ENCODE results near the gene AP3B1. TPM values are rescaled to one million over a fixed set of nuclear protein-coding genes. Genes with fewer than 3 reads are reported as not detected.
A peak's percentile ranks its signal among the peaks of the same experiment; 100 is the strongest.

Gene AP3B1
- total RNA-seq, 1 experiment from 2014 or later, result 41.8 TPM

DNA sequence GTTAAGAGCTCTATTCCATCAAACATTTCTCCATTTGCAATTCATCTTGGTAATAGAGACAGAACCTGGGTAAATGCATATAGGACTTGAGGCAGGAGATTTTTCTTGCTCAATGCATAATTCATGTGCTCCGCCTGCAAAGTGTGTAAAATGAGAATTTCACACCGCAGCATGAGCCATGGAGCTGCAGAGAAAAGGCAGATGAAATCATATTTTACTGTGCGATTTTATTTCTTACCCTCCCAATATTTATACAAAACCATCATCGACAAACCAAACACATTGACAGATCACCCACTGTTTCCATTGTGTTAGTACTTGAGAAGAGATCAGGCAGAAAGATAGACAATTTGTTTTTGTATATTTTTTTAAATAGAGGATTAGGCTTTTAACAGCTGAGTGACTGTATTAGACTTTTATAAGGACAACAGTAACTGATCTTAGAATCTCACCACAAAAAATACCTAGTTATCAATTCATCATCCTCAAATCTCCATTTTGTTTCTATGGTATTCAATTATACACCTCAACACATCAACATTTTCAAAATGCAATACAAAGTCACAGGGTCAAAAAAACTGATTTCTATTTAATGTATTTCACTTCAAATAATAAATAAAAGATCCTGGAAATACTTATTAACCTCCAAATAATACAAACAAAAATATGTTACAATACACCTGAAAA lies 191.1 kb downstream of the AP3B1 start:
- Mint-ChIP-seq H3K9me3 (peaks cover 6 to 11% of the 10 kb centered on the region in 2 experiments; a peak in 4 of 5 replicates), H3K36me3 (ENCODE audit: insufficient read depth in 1 of 3, low read depth in 3 of 3) (peaks cover 22 to 31% (median 23%) of the 10 kb centered on the region in 3 experiments), H3K4me1 (peaks cover 0 to 4% of the 10 kb centered on the region in 2 experiments; a peak in 1 of 4 replicates), H3K27me3 (ENCODE audit: low read depth) (no peaks in the 10 kb centered on the region), H3K27ac (peak overlapping the region in 1 of 3 experiments; percentile 50; a peak in 1 of 7 replicates), H3K4me3 (no peak overlapping the region)
- H2BK120ac ChIP-seq (ENCODE audit: low read depth, low read length, poor library complexity, severe bottlenecking), result no peak overlapping the region
- no peak overlapping the region for H3K4ac ChIP-seq (ENCODE audit: low read depth, low read length)
- H3K79me1 ChIP-seq (ENCODE audit: insufficient read depth, low read depth, low read length, poor library complexity, severe bottlenecking), result no peaks in the 10 kb centered on the region
- H2AFZ ChIP-seq (ENCODE audit: low read length), result no peak overlapping the region
- H3T11ph ChIP-seq (ENCODE audit: low read length), result no peak overlapping the region
- no peak overlapping the region for H2BK15ac ChIP-seq (ENCODE audit: low read depth, low read length)
- H2BK12ac ChIP-seq (ENCODE audit: insufficient read length, low read depth, low read length), result no peak overlapping the region
- H3K79me2 ChIP-seq (ENCODE audit: insufficient read depth, low read length), result no peaks in the 10 kb centered on the region
- H4K8ac ChIP-seq (replicated peaks; ENCODE audit: insufficient read length, low read depth, low read length), result no peak overlapping the region
- no peak overlapping the region for H2AK5ac ChIP-seq (ENCODE audit: insufficient read length, low read length)
- no peaks in the 10 kb centered on the region for H4K20me1 ChIP-seq (ENCODE audit: control insufficient read depth, insufficient read depth, insufficient read length)
- no peaks in the 10 kb centered on the region for H3K27me3 ChIP-seq (ENCODE audit: insufficient read depth, low read length)
- H4K5ac ChIP-seq (ENCODE audit: insufficient read length, low read depth, low read length), result no peak overlapping the region
- H2BK5ac ChIP-seq (ENCODE audit: insufficient read length, low read length), result no peak overlapping the region
- no peak overlapping the region for H3K14ac ChIP-seq (ENCODE audit: insufficient read depth, low read length)
- H3K23ac ChIP-seq (ENCODE audit: insufficient read length, low read depth, low read length), result no peak overlapping the region
- H3K18ac ChIP-seq (ENCODE audit: insufficient read length, low read depth, low read length), result no peak overlapping the region
- no peak for DNase-seq
- no peak overlapping the region for H3K4me2 ChIP-seq (ENCODE audit: insufficient read depth, insufficient read length, low read length)
- no peak for TF ChIP-seq CTCF (conservative IDR thresholded peaks at IDR 0.05)
- no peaks in the 10 kb centered on the region for H3K4me1 ChIP-seq (ENCODE audit: insufficient read depth, low read length)
- no peak overlapping the region for H3K56ac ChIP-seq (ENCODE audit: insufficient read length, low read depth, low read length)
- H3K9ac ChIP-seq (ENCODE audit: extremely low read depth, insufficient read length, low read length), result no peak overlapping the region
- no peaks in the 10 kb centered on the region for H3K9me3 ChIP-seq (ENCODE audit: control insufficient read depth, low read depth, low read length)
- no peak overlapping the region for H4K91ac ChIP-seq (ENCODE audit: insufficient read length, low read depth, low read length)
- 100% methylated on average over 2 of the region's 4 CpGs for WGBS (ENCODE audit: extremely low coverage, insufficient read length, low lambda C conversion rate)
- no peaks in the 10 kb centered on the region for H3K23me2 ChIP-seq (ENCODE audit: insufficient read length, low read depth, low read length, poor library complexity, severe bottlenecking)
- no peak overlapping the region for H3K27ac ChIP-seq (ENCODE audit: insufficient read length, low read depth, low read length)
- no peak overlapping the region for H2BK20ac ChIP-seq (ENCODE audit: low read depth, low read length, poor library complexity, severe bottlenecking)

Data from H9 (cell line).